Cortex of kidney (tissue), 1 donor: ENCODE measurements around the gene CDK13.
"Not testable (repeated sequence)": the region's sequence is repeated elsewhere in the genome, so short reads cannot be mapped to it uniquely, and the experiment has no call there.

Source experiments
- DNase-seq: peaks from one replicate; lab custom pipeline; 2025; lab: John Stamatoyannopoulos, UW

The CDK13 gene

GRCh38 chr7:40097728-40098127 is 147.7 kb downstream of the CDK13 start:
- no peak for DNase-seq

- no peak for DNase-seq
Observed at GRCh38 chr7:40098810-40099209, 148.8 kb downstream of the CDK13 start.

DNA sequence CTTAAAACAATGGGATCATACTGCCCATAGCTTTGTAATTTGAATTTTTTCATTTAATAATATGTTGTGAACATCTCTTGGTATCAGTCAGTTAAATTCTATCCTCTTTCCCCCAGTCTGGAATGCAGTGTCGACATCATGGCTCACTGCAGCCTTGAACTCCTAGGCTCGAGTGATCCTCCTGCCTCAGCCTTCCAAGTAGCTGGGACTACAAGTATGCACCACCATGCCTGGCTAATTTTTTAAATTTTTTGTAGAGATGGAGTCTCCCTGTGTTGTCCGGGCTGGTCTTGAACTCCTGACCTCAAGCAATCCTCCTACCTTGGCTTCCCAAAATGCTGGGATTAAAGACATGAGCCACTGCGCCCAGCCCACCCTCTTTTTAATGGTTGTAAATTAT is 149.8 kb downstream of the CDK13 start:
- DNase-seq = no peak

GRCh38 chr7:40101201-40101600 is 151.1 kb downstream of the CDK13 start:
- no peak for DNase-seq

- no peak for DNase-seq
Observed at GRCh38 chr7:40102897-40103296, 152.8 kb downstream of the CDK13 start.

- no peak for DNase-seq
Observed at GRCh38 chr7:40105879-40106473, 155.9 kb downstream of the CDK13 start.

DNA sequence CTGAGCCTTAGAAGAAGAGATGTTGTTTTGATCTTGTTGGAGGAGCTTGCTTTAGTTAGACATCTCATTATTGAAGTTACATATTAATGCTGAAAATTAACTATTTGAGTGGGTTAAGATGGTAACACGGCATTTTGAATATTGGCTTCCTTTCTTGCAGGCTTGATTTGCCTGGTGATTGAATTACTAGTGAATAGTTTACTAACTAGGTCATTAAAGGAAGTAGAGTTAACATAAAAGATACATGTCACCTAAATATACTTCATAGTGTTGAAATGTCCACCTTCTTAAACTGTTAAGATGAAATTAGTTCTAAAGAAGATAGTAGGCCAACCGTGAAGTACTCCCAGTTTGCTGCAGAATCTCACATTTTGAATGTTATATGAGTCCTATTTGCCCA is 165.9 kb downstream of the CDK13 start:
- DNase-seq = no peak

DNA sequence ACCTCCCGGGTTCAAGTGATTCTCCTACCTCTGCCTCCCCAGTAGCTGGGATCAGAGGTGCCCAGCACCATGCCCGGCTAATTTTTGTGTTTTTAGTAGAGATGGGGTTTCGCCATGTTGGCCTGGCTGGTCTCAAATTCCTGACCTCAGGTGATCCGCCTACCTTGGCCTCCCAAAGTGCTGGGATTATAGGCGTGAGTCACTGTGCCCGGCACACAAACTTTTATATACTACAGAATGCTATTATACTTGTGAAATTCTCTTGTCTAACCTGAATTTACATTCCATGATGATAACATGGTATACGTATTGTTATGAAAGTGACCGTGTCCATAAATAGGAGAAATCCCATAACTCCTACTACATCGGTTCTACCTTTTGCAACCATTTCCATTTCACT is 167.1 kb downstream of the CDK13 start:
- DNase-seq = not testable (repeated sequence)

- not testable (repeated sequence) for DNase-seq
Observed at GRCh38 chr7:40118201-40118600, 168.1 kb downstream of the CDK13 start.

DNA sequence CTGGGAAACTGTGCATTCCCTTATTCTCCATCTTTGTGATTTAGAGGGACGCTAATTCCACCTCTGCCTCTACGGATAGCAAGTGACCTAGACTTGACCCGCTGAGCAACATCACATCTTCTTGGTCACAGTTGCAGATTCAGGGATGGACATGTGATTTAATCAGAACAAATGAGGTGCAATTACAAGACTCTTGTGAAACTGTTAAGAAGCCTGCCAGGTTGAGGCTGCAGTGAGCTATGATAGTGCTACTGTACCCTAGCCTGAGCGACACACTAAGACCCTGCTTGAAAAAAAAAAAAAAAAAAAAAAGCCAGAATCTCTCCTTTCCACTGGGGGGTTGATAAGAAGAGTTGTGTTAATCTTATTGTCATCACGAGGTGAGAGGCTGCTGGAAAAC is 170.0 kb downstream of the CDK13 start:
- DNase-seq = no peak

DNA sequence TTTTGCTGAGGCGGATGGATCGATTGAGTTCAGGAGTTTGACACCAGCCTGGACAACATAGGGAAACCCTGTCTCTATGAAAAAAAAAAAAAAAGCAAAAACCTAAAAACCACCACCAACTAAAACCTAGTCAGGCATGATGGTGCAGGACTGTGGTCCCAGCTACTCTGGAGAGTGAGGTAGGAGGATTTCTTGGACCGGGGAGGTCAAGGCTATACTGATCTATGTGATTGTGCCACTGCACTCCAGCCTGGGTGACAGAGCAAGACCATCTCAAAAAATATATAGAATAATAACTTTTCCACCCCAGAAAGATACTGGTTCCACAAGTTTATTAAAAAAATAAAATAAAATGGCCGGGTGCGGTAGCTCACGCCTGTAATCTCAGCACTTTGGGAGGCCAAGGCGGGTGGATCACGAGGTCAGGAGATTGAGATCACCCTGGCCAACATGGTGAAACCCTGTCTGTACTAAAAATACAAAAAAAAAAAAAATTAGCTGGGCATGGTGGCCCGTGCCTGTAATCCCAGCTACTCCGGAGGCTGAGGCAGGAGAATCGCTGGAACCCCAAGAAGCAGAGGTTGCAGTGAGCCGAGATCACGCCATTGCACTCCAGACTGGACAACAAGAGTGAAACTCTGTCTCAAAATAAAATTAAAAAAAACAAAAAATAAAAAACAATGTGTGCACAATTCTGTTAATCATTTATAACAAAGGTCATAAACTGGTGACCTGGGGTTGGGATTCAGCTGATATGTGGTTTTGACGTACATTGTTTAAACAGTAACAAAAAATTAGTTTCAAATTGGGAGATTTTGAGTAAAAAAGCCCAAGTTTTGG is 172.3 kb downstream of the CDK13 start:
- DNase-seq = not testable (repeated sequence)

- DNase-seq = no peak
Observed at GRCh38 chr7:40122940-40123254, 172.8 kb downstream of the CDK13 start.

DNA sequence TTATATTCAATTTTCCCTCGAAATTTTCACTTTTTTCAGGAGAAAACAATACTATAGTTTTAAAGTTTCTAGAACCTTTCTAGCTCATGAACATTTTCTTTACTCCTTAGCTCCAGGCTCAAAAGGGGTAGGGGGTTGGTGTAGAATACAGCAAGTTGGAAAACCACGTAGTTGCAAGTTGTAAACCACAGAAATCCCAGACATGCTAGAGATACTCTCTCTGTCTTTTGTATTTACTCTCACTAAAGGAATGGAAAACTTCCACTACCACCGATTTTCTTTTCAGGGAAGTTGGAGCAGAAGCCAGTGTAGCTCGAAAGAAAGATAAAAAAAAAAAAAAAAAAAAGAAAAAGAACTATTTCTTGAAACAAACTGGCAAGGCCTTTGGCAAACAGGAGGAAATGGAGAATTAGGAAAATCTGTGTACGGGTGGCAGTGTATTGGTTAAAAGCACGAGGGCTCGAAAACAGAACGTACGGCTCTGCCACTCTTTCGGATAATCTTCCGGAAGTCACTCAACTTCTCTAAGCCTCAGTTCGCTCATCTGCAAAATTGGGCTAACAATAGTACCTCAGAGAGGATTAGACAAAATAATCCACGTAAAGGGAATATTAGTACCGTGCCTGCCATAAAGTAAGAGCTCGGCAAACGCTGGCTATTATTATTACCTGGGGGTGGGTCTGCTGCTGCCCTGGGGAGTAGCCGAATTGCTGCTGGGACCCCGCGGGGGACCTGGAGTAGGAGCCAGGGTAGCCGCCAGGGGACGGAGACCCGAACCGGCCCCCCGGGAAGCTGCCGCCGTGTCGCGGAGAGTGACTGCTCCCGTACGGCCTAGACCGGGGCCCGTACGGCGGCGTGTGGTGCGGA is 183.7 kb downstream of the CDK13 start:
- DNase-seq = no peak

- DNase-seq = peak; percentile 57
Observed at GRCh38 chr7:40134428-40135316, 184.6 kb downstream of the CDK13 start, which contains the start of the genes MPLKIP and SUGCT. TSS of gene MPLKIP (minus strand) at chr7:40134622. CDS start at chr7:40134567, 55 bp downstream. TSS of gene SUGCT (plus strand) at chr7:40135005.

GRCh38 chr7:40135317-40135610 is 185.2 kb downstream of the CDK13 start:
- DNase-seq = no peak

- no peak for DNase-seq
Observed at GRCh38 chr7:40137563-40137962, 187.5 kb downstream of the CDK13 start.

DNA sequence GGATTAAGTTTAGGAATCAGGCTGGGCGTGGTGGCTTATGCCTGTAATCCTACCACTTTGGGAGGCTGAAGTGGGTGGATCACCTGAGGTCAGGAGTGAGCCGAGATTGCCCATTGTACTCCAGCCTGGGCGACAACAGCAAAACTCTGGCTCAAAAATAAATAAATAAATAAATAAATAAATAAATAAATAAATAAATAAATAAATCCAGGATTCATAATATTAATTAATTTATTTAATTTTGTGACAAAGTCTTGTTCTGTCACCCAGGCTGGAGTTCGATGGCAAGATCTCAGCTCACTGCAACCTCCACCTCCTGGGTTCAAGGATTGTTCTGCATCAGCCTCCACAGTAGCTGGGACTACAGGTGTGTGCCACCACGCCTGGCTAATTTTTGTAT is 188.9 kb downstream of the CDK13 start:
- no peak for DNase-seq

DNA sequence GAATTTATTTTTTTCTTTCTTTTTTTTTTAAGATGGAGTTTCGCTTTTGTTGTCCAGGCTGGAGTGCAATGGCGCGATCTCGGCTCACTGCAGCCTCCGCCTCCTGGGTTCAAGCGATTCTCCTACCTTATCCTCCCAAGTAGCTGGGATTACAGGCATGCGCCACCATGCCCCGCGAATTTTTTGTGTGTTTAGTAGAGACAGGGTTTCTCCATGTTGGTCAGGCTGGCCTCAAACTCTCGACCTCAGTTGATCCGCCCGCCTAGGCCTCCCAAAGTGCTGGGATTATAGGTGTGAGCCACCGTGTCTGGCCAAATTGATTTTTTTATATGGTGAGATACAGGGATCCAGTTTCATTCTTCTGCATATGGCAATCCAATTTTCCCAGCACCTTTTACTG is 189.8 kb downstream of the CDK13 start:
- not testable (repeated sequence) for DNase-seq

DNA sequence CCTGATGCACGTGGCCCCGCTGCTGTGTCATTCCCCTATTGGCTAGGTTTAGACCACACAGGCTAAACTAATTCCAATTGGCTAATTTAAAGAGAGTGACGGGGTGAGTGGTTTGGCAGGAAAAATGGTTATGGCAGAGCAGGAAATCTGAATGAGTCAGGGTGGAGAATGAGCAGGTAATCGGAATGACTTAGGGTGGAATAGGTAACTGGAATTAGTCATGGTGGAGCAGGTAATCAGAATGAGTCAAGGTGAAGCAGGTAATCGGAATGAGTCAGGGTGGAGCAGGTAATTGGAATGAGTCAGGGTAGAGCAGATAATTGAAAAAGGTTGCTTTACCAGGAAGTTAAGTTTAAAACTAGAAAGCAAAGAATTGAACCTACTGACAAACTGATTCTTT is 191.9 kb downstream of the CDK13 start:
- not testable (repeated sequence) for DNase-seq

DNA sequence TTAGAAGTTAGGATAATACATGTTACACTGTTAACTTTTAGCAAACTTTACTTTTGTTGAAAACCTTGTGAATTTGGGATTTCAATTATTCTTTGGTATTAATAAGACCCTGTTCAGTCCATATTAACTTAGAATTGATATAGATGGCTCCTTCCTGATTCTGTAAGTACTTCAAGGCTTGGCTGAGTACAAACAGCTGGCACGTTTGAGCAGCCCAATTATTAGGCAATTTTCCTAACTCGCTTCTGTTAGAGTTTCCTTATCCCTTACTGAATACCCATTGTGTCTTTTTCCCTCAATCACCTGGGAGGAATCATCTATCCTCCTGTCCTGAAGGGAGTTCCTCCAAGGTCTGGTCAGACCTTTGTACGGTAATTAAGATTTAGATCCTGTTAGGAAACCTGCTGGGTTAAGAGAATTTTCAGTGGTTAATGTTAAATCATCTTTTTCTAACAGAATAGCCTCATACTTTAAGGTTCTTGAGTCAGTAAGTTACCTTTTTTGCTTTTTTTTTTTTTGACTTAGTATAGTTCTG is 195.6 kb downstream of the CDK13 start:
- DNase-seq = not testable (repeated sequence)
